ENCODE measurements around the gene GFOD1. TPM values are rescaled to one million over a fixed set of nuclear protein-coding genes. Genes with fewer than 3 reads are reported as not detected.

The GFOD1 gene
- total RNA-seq, 1 donor from 2014 or later, result 2.2 TPM

GRCh38 chr6:13522656-13523055 lies 35.3 kb upstream of the GFOD1 start:
- no peak for DNase-seq (ENCODE audit: low read depth)
- H3K4me3 ChIP-seq (ENCODE audit: low read depth, low read length), result no peak overlapping the region
- TF ChIP-seq CTCF (conservative IDR thresholded peaks at IDR 0.05; ENCODE audit: low read depth, low read length), result no peak

- DNase-seq (ENCODE audit: low read depth), result no peak
- no peak for TF ChIP-seq CTCF (conservative IDR thresholded peaks at IDR 0.05; ENCODE audit: low read depth, low read length)
- no peak overlapping the region for H3K4me3 ChIP-seq (ENCODE audit: low read depth, low read length)
Observed at GRCh38 chr6:13519839-13520238, 32.4 kb upstream of the GFOD1 start.

- no peak overlapping the region for H3K4me3 ChIP-seq (ENCODE audit: low read depth, low read length)
- no peak for DNase-seq (ENCODE audit: low read depth)
- no peak for TF ChIP-seq CTCF (conservative IDR thresholded peaks at IDR 0.05; ENCODE audit: low read depth, low read length)
Observed at GRCh38 chr6:13517116-13517515, 29.7 kb upstream of the GFOD1 start.

GRCh38 chr6:13515912-13516311 lies 28.5 kb upstream of the GFOD1 start:
- H3K4me3 ChIP-seq (ENCODE audit: low read depth, low read length), result no peak overlapping the region
- DNase-seq (ENCODE audit: low read depth), result no peak
- TF ChIP-seq CTCF (conservative IDR thresholded peaks at IDR 0.05; ENCODE audit: low read depth, low read length), result no peak

GRCh38 chr6:13513626-13514502 lies 26.5 kb upstream of the GFOD1 start:
- DNase-seq (ENCODE audit: low read depth), result no peak
- no peak overlapping the region for H3K4me3 ChIP-seq (ENCODE audit: low read depth, low read length)
- TF ChIP-seq CTCF (conservative IDR thresholded peaks at IDR 0.05; ENCODE audit: low read depth, low read length), result no peak

GRCh38 chr6:13512900-13513299 lies 25.5 kb upstream of the GFOD1 start:
- DNase-seq (ENCODE audit: low read depth), result no peak
- TF ChIP-seq CTCF (conservative IDR thresholded peaks at IDR 0.05; ENCODE audit: low read depth, low read length), result no peak
- no peak overlapping the region for H3K4me3 ChIP-seq (ENCODE audit: low read depth, low read length)
